HG02870 (cell line): ENCODE data around the gene NPSR1.

Source experiments
- ATAC-seq: cut with Tn5 transposase; IDR thresholded peaks from one replicate; pipeline ENCODE4 v1.9.1; 2021; ENCODE audit warnings: mild to moderate bottlenecking, moderate library complexity; ENCODE audit not compliant: unreplicated experiment

The NPSR1 gene

GRCh38 chr7:34720289-34720688, 62.3 kb downstream of the NPSR1 start:
- ATAC-seq: no peak

- ATAC-seq: no peak
Observed at GRCh38 chr7:34723338-34723737, 65.3 kb downstream of the NPSR1 start.

- ATAC-seq: no peak
Observed at GRCh38 chr7:34723866-34724490, 66.0 kb downstream of the NPSR1 start.

GRCh38 chr7:34726221-34726620, 68.2 kb downstream of the NPSR1 start:
- ATAC-seq: no peak

- no peak for ATAC-seq
Observed at GRCh38 chr7:34727464-34727995, 69.5 kb downstream of the NPSR1 start.

GRCh38 chr7:34728156-34728555, 70.1 kb downstream of the NPSR1 start:
- no peak for ATAC-seq

- no peak for ATAC-seq
Observed at GRCh38 chr7:34734771-34735170, 76.8 kb downstream of the NPSR1 start.

GRCh38 chr7:34735526-34735925, 77.5 kb downstream of the NPSR1 start:
- ATAC-seq: no peak

- ATAC-seq: no peak
Observed at GRCh38 chr7:34739651-34740300, 81.8 kb downstream of the NPSR1 start.

GRCh38 chr7:34740840-34741239, 82.8 kb downstream of the NPSR1 start:
- ATAC-seq: no peak

GRCh38 chr7:34747176-34747781, 89.3 kb downstream of the NPSR1 start:
- ATAC-seq: no peak

- ATAC-seq: no peak
Observed at GRCh38 chr7:34747867-34748727, 90.1 kb downstream of the NPSR1 start.

GRCh38 chr7:34748728-34749089, 90.7 kb downstream of the NPSR1 start:
- no peak for ATAC-seq

- no peak for ATAC-seq
Observed at GRCh38 chr7:34749446-34749845, 91.4 kb downstream of the NPSR1 start.

- no peak for ATAC-seq
Observed at GRCh38 chr7:34750209-34750608, 92.2 kb downstream of the NPSR1 start.

- ATAC-seq: no peak
Observed at GRCh38 chr7:34750636-34751035, 92.6 kb downstream of the NPSR1 start.

GRCh38 chr7:34751725-34752643, 94.0 kb downstream of the NPSR1 start:
- no peak for ATAC-seq

- no peak for ATAC-seq
Observed at GRCh38 chr7:34752929-34753328, 94.9 kb downstream of the NPSR1 start.

GRCh38 chr7:34755008-34755407, 97.0 kb downstream of the NPSR1 start:
- ATAC-seq: no peak

GRCh38 chr7:34756025-34756437, 98.0 kb downstream of the NPSR1 start:
- no peak for ATAC-seq
